GM19397 (cell line): ENCODE measurements around the gene UVRAG.
A peak's percentile ranks its signal among the peaks of the same experiment; 100 is the strongest.

ENCODE experiments used
- ATAC-seq: cut with Tn5 transposase; IDR thresholded peaks from one replicate; pipeline ENCODE4 v1.9.1; 2021; ENCODE audit warnings: mild to moderate bottlenecking, moderate library complexity; ENCODE audit not compliant: unreplicated experiment

Gene UVRAG

GRCh38 chr11:75802913-75803820, 11.8 kb upstream of the UVRAG start:
- ATAC-seq, result no peak

- no peak for ATAC-seq
Observed at GRCh38 chr11:75809111-75809510, 5.9 kb upstream of the UVRAG start.

- ATAC-seq, result no peak
Observed at GRCh38 chr11:75809991-75810390, 5.0 kb upstream of the UVRAG start.

- ATAC-seq, result no peak
Observed at GRCh38 chr11:75810637-75811390, 4.2 kb upstream of the UVRAG start.

GRCh38 chr11:75811485-75811884, 3.5 kb upstream of the UVRAG start:
- no peak for ATAC-seq

GRCh38 chr11:75812542-75813040, 2.4 kb upstream of the UVRAG start:
- no peak for ATAC-seq

- no peak for ATAC-seq
Observed at GRCh38 chr11:75813124-75813523, 1.9 kb upstream of the UVRAG start.

GRCh38 chr11:75813622-75814039, 1.4 kb upstream of the UVRAG start:
- ATAC-seq, result no peak

GRCh38 chr11:75814363-75814676, 690 bp upstream of the UVRAG start:
- peak; percentile 17 for ATAC-seq

GRCh38 chr11:75815345-75816168, 547 bp downstream of the UVRAG start:
- ATAC-seq, result peak; percentile 31

- ATAC-seq, result no peak
Observed at GRCh38 chr11:75816561-75817239, 1.7 kb downstream of the UVRAG start.

- ATAC-seq, result no peak
Observed at GRCh38 chr11:75820645-75821044, 5.6 kb downstream of the UVRAG start.

- no peak for ATAC-seq
Observed at GRCh38 chr11:75821202-75821601, 6.2 kb downstream of the UVRAG start.

GRCh38 chr11:75822541-75822940, 7.5 kb downstream of the UVRAG start:
- ATAC-seq, result no peak

- ATAC-seq, result no peak
Observed at GRCh38 chr11:75823415-75823814, 8.4 kb downstream of the UVRAG start.

- no peak for ATAC-seq
Observed at GRCh38 chr11:75823946-75824345, 8.9 kb downstream of the UVRAG start.

GRCh38 chr11:75826461-75827230, 11.6 kb downstream of the UVRAG start:
- no peak for ATAC-seq

GRCh38 chr11:75827562-75827961, 12.6 kb downstream of the UVRAG start:
- no peak for ATAC-seq

- ATAC-seq, result no peak
Observed at GRCh38 chr11:75831915-75832502, 17.0 kb downstream of the UVRAG start.
